Measurements from ENCODE around the gene NACAD. TPM values are rescaled to one million over a fixed set of nuclear protein-coding genes. Genes with fewer than 3 reads are reported as not detected.

The NACAD gene
- total and polyA plus RNA-seq, 2 of the 4 experiments (the other 2 are of a cell fraction) = 0.54 to 2.2 TPM

GRCh38 chr7:45086331-45087065 is 2.3 kb downstream of the NACAD start:
- dilution Hi-C loops (cut with HindIII; ENCODE audit: low sequenced_read_pairs, unreplicated experiment) (no loop called here), in situ Hi-C loops (cut with MboI; ENCODE audit: low sequenced_read_pairs) (no loop called here), intact Hi-C loops (cut with micrococcal nuclease) (no loop called here)
- Histone ChIP-seq H3K14ac (replicated peaks; ENCODE audit: low read depth, low read length) (no peak overlapping the region), H3K27me3 (ENCODE audit: control insufficient read depth, insufficient read depth, low read length) (no peaks in the 10 kb centered on the region), H3K9ac (ENCODE audit: low read depth, low read length) (no peak overlapping the region), H3K4me2 (ENCODE audit: low read depth, low read length) (no peak overlapping the region), H3K9me3 (ENCODE audit: control insufficient read depth, insufficient read depth, low read length) (no peaks in the 10 kb centered on the region), H3K79me1 (ENCODE audit: low read depth in 1 of 2, low read length in 2 of 2) (peaks cover 0 to 8% of the 10 kb centered on the region in 2 experiments; a peak in 1 of 4 replicates), H2BK120ac (ENCODE audit: low read depth, low read length) (no peak overlapping the region), H3K27ac (ENCODE audit: insufficient read depth, low read length) (no peak overlapping the region), H3K36me3 (ENCODE audit: control insufficient read depth, insufficient read depth, low read length) (peaks cover 8% of the 10 kb centered on the region; the same call in 1 of the 2 replicates), H2AFZ (replicated peaks; ENCODE audit: low read length, poor library complexity) (no peak overlapping the region), H3K9me1 (ENCODE audit: insufficient read depth, low read length) (peaks cover 4% of the 10 kb centered on the region; the same call in 1 of the 2 replicates), H2AK5ac (ENCODE audit: low read depth, low read length) (no peak overlapping the region), H4K20me1 (ENCODE audit: insufficient read depth, low read length) (no peaks in the 10 kb centered on the region), H4K8ac (ENCODE audit: low read depth in 2 of 2, low read length in 2 of 2) (no peak overlapping the region), H2BK5ac (ENCODE audit: low read depth, low read length, poor library complexity, severe bottlenecking) (no peak overlapping the region), H4K91ac (ENCODE audit: insufficient read depth, low read depth, low read length) (no peak overlapping the region), H3K4ac (ENCODE audit: low read depth, low read length) (no peak overlapping the region), H3K23ac (ENCODE audit: low read depth, low read length) (no peak overlapping the region), H2AK9ac (replicated peaks; ENCODE audit: low read depth, low read length, poor library complexity) (no peak overlapping the region), H3K4me1 (ENCODE audit: control insufficient read depth, insufficient read depth, low read length) (peaks cover 3% of the 10 kb centered on the region; the same call in 1 of the 2 replicates), H3K18ac (ENCODE audit: low read depth, low read length) (no peak overlapping the region), H2BK20ac (ENCODE audit: low read depth, low read length) (no peak overlapping the region), H2BK15ac (ENCODE audit: low read depth, low read length) (no peak overlapping the region), H3K56ac (ENCODE audit: extremely low read depth, insufficient read depth, low read length) (no peak overlapping the region), H4K5ac (ENCODE audit: low read depth, low read length) (no peak overlapping the region), H3K4me3 (ENCODE audit: insufficient read depth, low read depth, low read length) (no peak overlapping the region)
- WGBS, 2 experiments (ENCODE audit: extremely low coverage in 2 of 2, insufficient read length in 1 of 2) = 84% methylated on average over 3 of the region's 15 CpGs; no CpG with 5 or more reads in 1 of the 2 experiments
- TF ChIP-seq NFE2L2 (IDR thresholded peaks at IDR 0.05; ENCODE audit: low read depth, low read length) (no peak), MXI1 (IDR thresholded peaks at IDR 0.05; ENCODE audit: borderline replicate concordance, low read depth, low read length) (no peak), CHD1 (IDR thresholded peaks at IDR 0.05; ENCODE audit: low read depth, low read length) (no peak), BHLHE40 (IDR thresholded peaks at IDR 0.05; ENCODE audit: low read depth, low read length) (no peak), USF2 (IDR thresholded peaks at IDR 0.05; ENCODE audit: low read depth, low read length) (no peak), SMC3 (IDR thresholded peaks at IDR 0.05; ENCODE audit: low read depth, low read length) (no peak), FOS (IDR thresholded peaks at IDR 0.05; ENCODE audit: low read depth, low read length) (no peak), CEBPB (IDR thresholded peaks at IDR 0.05; ENCODE audit: low read depth, low read length) (no peak), MAFK (IDR thresholded peaks at IDR 0.05; ENCODE audit: low read depth, low read length) (no peak), RAD21 (IDR thresholded peaks at IDR 0.05; ENCODE audit: low read length) (no peak), POLR2A (IDR thresholded peaks at IDR 0.05; ENCODE audit: low read depth, low read length) (no peak), RFX5 (IDR thresholded peaks at IDR 0.05; ENCODE audit: low read depth, low read length) (no peak), RCOR1 (IDR thresholded peaks at IDR 0.05; ENCODE audit: insufficient replicate concordance, low read length) (no peak), MAZ (IDR thresholded peaks at IDR 0.05; ENCODE audit: borderline replicate concordance, low read depth, low read length) (no peak), ELK1 (IDR thresholded peaks at IDR 0.05; ENCODE audit: borderline replicate concordance, low read depth, low read length) (no peak)
- TF ChIP-seq, protein P1, sequence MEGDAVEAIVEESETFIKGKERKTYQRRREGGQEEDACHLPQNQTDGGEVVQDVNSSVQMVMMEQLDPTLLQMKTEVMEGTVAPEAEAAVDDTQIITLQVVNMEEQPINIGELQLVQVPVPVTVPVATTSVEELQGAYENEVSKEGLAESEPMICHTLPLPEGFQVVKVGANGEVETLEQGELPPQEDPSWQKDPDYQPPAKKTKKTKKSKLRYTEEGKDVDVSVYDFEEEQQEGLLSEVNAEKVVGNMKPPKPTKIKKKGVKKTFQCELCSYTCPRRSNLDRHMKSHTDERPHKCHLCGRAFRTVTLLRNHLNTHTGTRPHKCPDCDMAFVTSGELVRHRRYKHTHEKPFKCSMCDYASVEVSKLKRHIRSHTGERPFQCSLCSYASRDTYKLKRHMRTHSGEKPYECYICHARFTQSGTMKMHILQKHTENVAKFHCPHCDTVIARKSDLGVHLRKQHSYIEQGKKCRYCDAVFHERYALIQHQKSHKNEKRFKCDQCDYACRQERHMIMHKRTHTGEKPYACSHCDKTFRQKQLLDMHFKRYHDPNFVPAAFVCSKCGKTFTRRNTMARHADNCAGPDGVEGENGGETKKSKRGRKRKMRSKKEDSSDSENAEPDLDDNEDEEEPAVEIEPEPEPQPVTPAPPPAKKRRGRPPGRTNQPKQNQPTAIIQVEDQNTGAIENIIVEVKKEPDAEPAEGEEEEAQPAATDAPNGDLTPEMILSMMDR (conservative IDR thresholded peaks at IDR 0.05; ENCODE audit: low read depth, low read length) = no peak
- ChIA-PET CTCF (no interaction called here), POLR2A (ENCODE audit: unreplicated experiment) (no interaction called here)
- ATAC-seq (ENCODE audit: low read depth) (no peak), DNase-seq (no peak)
- BruUV-seq (replicated peaks) = no TSS peak
